IMR-90 (cell line): ENCODE measurements around the gene PPP1R1A.

ENCODE experiments used
- MAFK ChIP-seq: IDR thresholded peaks from 2 replicates; pipeline ENCODE4 v1.6.1; 2012; ENCODE audit warnings: low read depth, low read length, improper control_type of control experiment
- TF ChIP-seq, protein P1 (sequence below): conservative IDR thresholded peaks from 2 replicates; pipeline ENCODE4 v1.5.1; 2012; ENCODE audit warnings: mild to moderate bottlenecking, low read depth, low read length, improper control_type of control experiment

DNA sequence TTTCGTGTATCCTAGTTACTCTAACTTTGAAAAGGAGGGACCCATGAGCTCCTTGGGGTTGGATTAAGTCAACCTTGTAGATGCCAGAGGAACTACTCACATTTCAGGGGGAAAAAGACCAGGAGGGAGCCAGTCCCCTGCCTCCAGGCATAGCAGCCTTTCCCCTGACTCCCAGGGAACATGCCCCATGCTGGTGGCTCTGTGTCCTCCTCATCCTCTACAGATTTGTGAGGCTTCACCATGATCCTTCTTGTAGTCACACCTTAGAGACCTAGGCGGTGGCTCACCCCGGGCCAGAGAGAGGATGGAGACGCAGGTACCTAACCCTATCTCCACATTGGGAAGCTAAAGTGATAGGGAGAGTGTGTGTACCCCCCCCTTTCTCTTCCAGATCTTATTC lies 16.0 kb upstream of the PPP1R1A start:
- TF ChIP-seq, protein P1, sequence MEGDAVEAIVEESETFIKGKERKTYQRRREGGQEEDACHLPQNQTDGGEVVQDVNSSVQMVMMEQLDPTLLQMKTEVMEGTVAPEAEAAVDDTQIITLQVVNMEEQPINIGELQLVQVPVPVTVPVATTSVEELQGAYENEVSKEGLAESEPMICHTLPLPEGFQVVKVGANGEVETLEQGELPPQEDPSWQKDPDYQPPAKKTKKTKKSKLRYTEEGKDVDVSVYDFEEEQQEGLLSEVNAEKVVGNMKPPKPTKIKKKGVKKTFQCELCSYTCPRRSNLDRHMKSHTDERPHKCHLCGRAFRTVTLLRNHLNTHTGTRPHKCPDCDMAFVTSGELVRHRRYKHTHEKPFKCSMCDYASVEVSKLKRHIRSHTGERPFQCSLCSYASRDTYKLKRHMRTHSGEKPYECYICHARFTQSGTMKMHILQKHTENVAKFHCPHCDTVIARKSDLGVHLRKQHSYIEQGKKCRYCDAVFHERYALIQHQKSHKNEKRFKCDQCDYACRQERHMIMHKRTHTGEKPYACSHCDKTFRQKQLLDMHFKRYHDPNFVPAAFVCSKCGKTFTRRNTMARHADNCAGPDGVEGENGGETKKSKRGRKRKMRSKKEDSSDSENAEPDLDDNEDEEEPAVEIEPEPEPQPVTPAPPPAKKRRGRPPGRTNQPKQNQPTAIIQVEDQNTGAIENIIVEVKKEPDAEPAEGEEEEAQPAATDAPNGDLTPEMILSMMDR = no peak
- no peak for TF ChIP-seq MAFK
